WTC11 (cell line): Measurements from ENCODE around the gene TMEM62. TPM values are rescaled to one million over a fixed set of nuclear protein-coding genes. Genes with fewer than 3 reads are reported as not detected.

Experiments used
- ATAC-seq: fragments of 200-7000 bp; cut with Tn5 transposase; 2 replicates; pipeline ENCODE4 v1.10.0; 2021; ENCODE audit warnings: mild to moderate bottlenecking, moderate library complexity
- CTCF ChIA-PET: fragments of 300-600 bp; sonication (Branson Sonifier 250); formaldehyde crosslinking; loops from one replicate; lab custom pipeline; 2021; ENCODE audit warnings: antibody characterized with exemption; lab: Charles Lee
- POLR2A ChIA-PET: fragments of 350-600 bp; sonication (Branson Sonifier 250); formaldehyde crosslinking; loops from one replicate; lab custom pipeline; 2021; ENCODE audit warnings: antibody characterized with exemption; lab: Charles Lee
- DNase-seq: peaks from one replicate; pipeline ENCODE4 v3.0.0; 2021; ENCODE audit warnings: low spot score
- H3K27ac Mint-ChIP-seq: 2 replicates; pipeline ENCODE4 v1.8.0; 2021; ENCODE audit warnings: mixed read lengths
- H3K27me3 Mint-ChIP-seq: 2 replicates; pipeline ENCODE4 v1.8.0; 2021; ENCODE audit warnings: low read depth, mild to moderate bottlenecking, moderate library complexity, mixed read lengths
- H3K36me3 Mint-ChIP-seq: 2 replicates; pipeline ENCODE4 v1.8.0; 2021; ENCODE audit warnings: mixed read lengths
- H3K4me1 Mint-ChIP-seq: 2 replicates; pipeline ENCODE4 v1.8.0; 2022; ENCODE audit warnings: mixed read lengths
- H3K4me3 Mint-ChIP-seq: 2 replicates; pipeline ENCODE4 v1.8.0; 2021; ENCODE audit warnings: mild to moderate bottlenecking, moderate library complexity, mixed read lengths
- H3K9me3 Mint-ChIP-seq: 2 replicates; pipeline ENCODE4 v1.8.0; 2021; ENCODE audit warnings: mixed read lengths
- CBFB ChIP-seq: sonication (generic); formaldehyde crosslinking; IDR thresholded peaks from 2 replicates; pipeline ENCODE4 v1.8.1; 2022; ENCODE audit warnings: mild to moderate bottlenecking, low read depth, missing genetic modification reagents
- CDX4 ChIP-seq: fragments of 250-450 bp; sonication (Bioruptor Pico); IDR thresholded peaks from 2 replicates; pipeline ENCODE4 v1.9.0; 2021; ENCODE audit warnings: moderate library complexity, mild to moderate bottlenecking, inconsistent platforms, borderline replicate concordance
- CREB1 ChIP-seq: sonication (generic); formaldehyde crosslinking; IDR thresholded peaks from 2 replicates; pipeline ENCODE4 v1.8.0; 2023; ENCODE audit warnings: mild to moderate bottlenecking, missing genetic modification reagents
- CREM ChIP-seq: sonication (generic); formaldehyde crosslinking; IDR thresholded peaks from 2 replicates; pipeline ENCODE4 v1.8.1; 2022; ENCODE audit warnings: mild to moderate bottlenecking, missing genetic modification reagents, moderate library complexity
- E2F1 ChIP-seq: sonication (generic); formaldehyde crosslinking; IDR thresholded peaks from 2 replicates; pipeline ENCODE4 v1.8.0; 2022; ENCODE audit warnings: mild to moderate bottlenecking, missing genetic modification reagents
- E2F4 ChIP-seq: sonication (generic); formaldehyde crosslinking; IDR thresholded peaks from 2 replicates; pipeline ENCODE4 v1.8.1; 2022; ENCODE audit warnings: low read depth, mild to moderate bottlenecking, moderate library complexity, missing genetic modification reagents, borderline replicate concordance
- EMX1 ChIP-seq: fragments of 250-450 bp; sonication (Bioruptor Pico); IDR thresholded peaks from 2 replicates; pipeline ENCODE4 v1.8.0; 2021; ENCODE audit warnings: mild to moderate bottlenecking
- FOXP1 ChIP-seq: sonication (generic); formaldehyde crosslinking; IDR thresholded peaks from 2 replicates; pipeline ENCODE4 v1.8.0; 2022; ENCODE audit warnings: missing genetic modification reagents, mild to moderate bottlenecking, moderate library complexity, borderline replicate concordance
- HMGXB4 ChIP-seq: sonication (generic); formaldehyde crosslinking; IDR thresholded peaks from 2 replicates; pipeline ENCODE4 v1.8.1; 2023; ENCODE audit warnings: mild to moderate bottlenecking, moderate library complexity, missing genetic modification reagents
- JUN ChIP-seq: sonication (generic); formaldehyde crosslinking; IDR thresholded peaks from 2 replicates; pipeline ENCODE4 v1.8.0; 2023; ENCODE audit warnings: mild to moderate bottlenecking, missing genetic modification reagents
- KAT7 ChIP-seq: sonication (generic); formaldehyde crosslinking; IDR thresholded peaks from 2 replicates; pipeline ENCODE4 v1.8.1; 2023; ENCODE audit warnings: missing genetic modification reagents, mild to moderate bottlenecking, borderline replicate concordance
- NFYB ChIP-seq: sonication (generic); formaldehyde crosslinking; conservative IDR thresholded peaks from 2 replicates; pipeline ENCODE4 v1.8.0; 2022; ENCODE audit warnings: low read depth, missing genetic modification reagents
- NR1H2 ChIP-seq: sonication (generic); formaldehyde crosslinking; IDR thresholded peaks from 2 replicates; pipeline ENCODE4 v1.9.0; 2021; ENCODE audit warnings: mild to moderate bottlenecking, moderate library complexity, missing genetic modification reagents
- SMAD3 ChIP-seq: sonication (generic); formaldehyde crosslinking; IDR thresholded peaks from 2 replicates; pipeline ENCODE4 v1.8.0; 2022; ENCODE audit warnings: missing genetic modification reagents, mild to moderate bottlenecking, borderline replicate concordance
- USF2 ChIP-seq: sonication (generic); formaldehyde crosslinking; IDR thresholded peaks from 2 replicates; pipeline ENCODE4 v1.8.1; 2023; ENCODE audit warnings: mild to moderate bottlenecking, missing genetic modification reagents, moderate library complexity
- ZNF219 ChIP-seq: sonication (generic); formaldehyde crosslinking; IDR thresholded peaks from 2 replicates; pipeline ENCODE4 v1.8.0; 2023; ENCODE audit warnings: missing genetic modification reagents, mild to moderate bottlenecking, borderline replicate concordance
- ZNF232 ChIP-seq: sonication (generic); formaldehyde crosslinking; IDR thresholded peaks from 2 replicates; pipeline ENCODE4 v1.8.0; 2022; ENCODE audit warnings: mild to moderate bottlenecking, missing genetic modification reagents
- ZNF263 ChIP-seq: sonication (generic); formaldehyde crosslinking; IDR thresholded peaks from 2 replicates; pipeline ENCODE4 v1.8.1; 2022; ENCODE audit warnings: low read depth, mild to moderate bottlenecking, moderate library complexity, missing genetic modification reagents
- ZNF396 ChIP-seq: fragments of 250-450 bp; sonication (Bioruptor Pico); IDR thresholded peaks from 2 replicates; pipeline ENCODE4 v1.8.0; 2021; ENCODE audit warnings: mild to moderate bottlenecking, moderate library complexity, borderline replicate concordance
- ZNF416 ChIP-seq: fragments of 250-450 bp; sonication (Bioruptor Pico); IDR thresholded peaks from 2 replicates; pipeline ENCODE4 v1.9.0; 2021; ENCODE audit warnings: mild to moderate bottlenecking, inconsistent platforms
- total RNA-seq: library from RNA; stranded (reverse); gene quantifications from 3 replicates; pipeline ENCODE4 v1.2.3, GENCODE V29; 2021
- TF ChIP-seq, protein P1 (sequence below): sonication (generic); formaldehyde crosslinking; IDR thresholded peaks from 2 replicates; pipeline ENCODE4 v1.8.1; 2023; ENCODE audit warnings: mild to moderate bottlenecking, missing genetic modification reagents
- TF ChIP-seq, protein P2 (sequence below): fragments of 250-450 bp; sonication (Bioruptor Pico); IDR thresholded peaks from 2 replicates; pipeline ENCODE4 v1.8.0; 2021; ENCODE audit warnings: mild to moderate bottlenecking

TMEM62 gene
- total RNA-seq, 1 experiment from 2014 or later: 5.6 TPM

DNA sequence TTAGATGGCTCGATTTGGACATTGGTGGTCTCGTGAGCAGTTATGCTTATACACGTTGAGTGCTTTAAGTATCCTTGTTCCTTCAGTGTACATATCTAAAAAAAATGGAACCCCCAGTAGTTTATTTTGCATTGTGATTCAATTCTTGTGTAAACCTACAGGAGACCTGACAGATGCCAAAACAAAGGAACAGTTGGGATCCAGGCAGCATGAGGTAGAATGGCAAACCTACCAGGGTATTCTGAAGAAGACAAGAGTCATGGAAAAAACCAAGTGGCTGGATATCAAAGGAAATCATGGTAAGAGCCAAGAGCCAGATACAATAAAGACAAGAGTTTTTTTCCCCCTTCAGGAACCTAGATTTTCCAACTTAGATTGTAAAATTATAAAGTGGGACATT, 2.0 kb downstream of the TMEM62 start:
- TF ChIP-seq USF2 (CRISPR knock-in tag) (no peak), EMX1 (CRISPR knock-in tag) (no peak), ZNF416 (no peak), CBFB (no peak), E2F1 (CRISPR knock-in tag) (no peak), CDX4 (CRISPR knock-in tag) (no peak), CREB1 (CRISPR knock-in tag) (no peak), ZNF263 (CRISPR knock-in tag) (no peak), HMGXB4 (CRISPR knock-in tag) (no peak), KAT7 (CRISPR knock-in tag) (no peak), ZNF396 (CRISPR knock-in tag) (no peak), NR1H2 (CRISPR knock-in tag) (no peak), FOXP1 (no peak)
- TF ChIP-seq, protein P1, sequence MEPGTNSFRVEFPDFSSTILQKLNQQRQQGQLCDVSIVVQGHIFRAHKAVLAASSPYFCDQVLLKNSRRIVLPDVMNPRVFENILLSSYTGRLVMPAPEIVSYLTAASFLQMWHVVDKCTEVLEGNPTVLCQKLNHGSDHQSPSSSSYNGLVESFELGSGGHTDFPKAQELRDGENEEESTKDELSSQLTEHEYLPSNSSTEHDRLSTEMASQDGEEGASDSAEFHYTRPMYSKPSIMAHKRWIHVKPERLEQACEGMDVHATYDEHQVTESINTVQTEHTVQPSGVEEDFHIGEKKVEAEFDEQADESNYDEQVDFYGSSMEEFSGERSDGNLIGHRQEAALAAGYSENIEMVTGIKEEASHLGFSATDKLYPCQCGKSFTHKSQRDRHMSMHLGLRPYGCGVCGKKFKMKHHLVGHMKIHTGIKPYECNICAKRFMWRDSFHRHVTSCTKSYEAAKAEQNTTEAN (CRISPR knock-in tag): no peak
- TF ChIP-seq, protein P2, sequence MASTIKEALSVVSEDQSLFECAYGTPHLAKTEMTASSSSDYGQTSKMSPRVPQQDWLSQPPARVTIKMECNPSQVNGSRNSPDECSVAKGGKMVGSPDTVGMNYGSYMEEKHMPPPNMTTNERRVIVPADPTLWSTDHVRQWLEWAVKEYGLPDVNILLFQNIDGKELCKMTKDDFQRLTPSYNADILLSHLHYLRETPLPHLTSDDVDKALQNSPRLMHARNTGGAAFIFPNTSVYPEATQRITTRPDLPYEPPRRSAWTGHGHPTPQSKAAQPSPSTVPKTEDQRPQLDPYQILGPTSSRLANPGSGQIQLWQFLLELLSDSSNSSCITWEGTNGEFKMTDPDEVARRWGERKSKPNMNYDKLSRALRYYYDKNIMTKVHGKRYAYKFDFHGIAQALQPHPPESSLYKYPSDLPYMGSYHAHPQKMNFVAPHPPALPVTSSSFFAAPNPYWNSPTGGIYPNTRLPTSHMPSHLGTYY: no peak
- Mint-ChIP-seq H3K27me3 (peaks cover 50% of the 10 kb centered on the region), H3K4me3 (peak overlapping the region; percentile 87; the same call in 1 of the 2 replicates), H3K9me3 (no peaks in the 10 kb centered on the region), H3K27ac (no peak overlapping the region), H3K4me1 (peaks cover 16% of the 10 kb centered on the region), H3K36me3 (peaks cover 9% of the 10 kb centered on the region)
- ATAC-seq (no peak), DNase-seq (no peak)
- CTCF ChIA-PET: no interaction called here
- POLR2A ChIA-PET: no interaction called here

DNA sequence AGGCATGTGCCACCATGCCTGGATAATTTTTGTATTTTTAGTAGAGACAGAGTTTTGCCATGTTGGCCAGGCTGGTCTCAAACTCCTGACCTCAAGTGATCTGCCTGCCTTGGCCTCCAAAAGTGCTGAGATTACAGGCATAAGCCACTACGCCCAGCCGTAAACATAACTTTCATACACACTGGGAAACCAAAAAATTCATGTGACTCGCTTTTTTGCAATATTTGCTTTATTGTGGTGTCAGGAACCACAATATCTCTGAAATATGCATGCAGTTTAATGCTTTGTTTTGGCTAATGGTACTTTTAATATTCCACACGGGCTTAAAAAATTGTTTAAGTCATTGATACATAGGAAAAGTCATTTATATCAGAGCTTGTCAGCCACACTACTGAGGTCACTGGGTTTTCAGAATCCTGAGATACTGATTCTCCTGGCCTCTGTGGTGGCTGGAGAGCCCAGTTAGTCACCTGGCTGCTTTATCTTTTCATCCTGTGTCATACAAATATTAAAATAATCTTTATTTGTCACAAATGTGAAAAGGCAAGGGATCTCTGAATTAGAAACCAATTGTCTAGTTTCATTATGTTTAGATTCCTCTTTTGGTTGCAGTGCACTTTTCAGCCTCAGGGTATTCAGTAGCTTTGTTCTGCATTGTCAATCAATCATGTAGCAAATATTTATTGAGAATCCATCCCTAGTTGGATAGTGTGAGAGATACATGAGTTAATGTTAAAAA, 10.0 kb downstream of the TMEM62 start:
- ATAC-seq: no peak
- H3K4me3 Mint-ChIP-seq: no peak overlapping the region
- peaks cover 9% of the 10 kb centered on the region for H3K9me3 Mint-ChIP-seq
- peaks cover 17% of the 10 kb centered on the region for H3K36me3 Mint-ChIP-seq
- H3K27me3 Mint-ChIP-seq: no peaks in the 10 kb centered on the region
- H3K27ac Mint-ChIP-seq: no peak overlapping the region
- peaks cover 4% of the 10 kb centered on the region for H3K4me1 Mint-ChIP-seq
- POLR2A ChIA-PET: no interaction called here
- CTCF ChIA-PET: no interaction called here
- no peak for TF ChIP-seq NFYB (CRISPR knock-in tag)
- TF ChIP-seq E2F4 (CRISPR knock-in tag): no peak
- no peak for TF ChIP-seq SMAD3 (CRISPR knock-in tag)
- no peak for TF ChIP-seq CREM (CRISPR knock-in tag)
- no peak for TF ChIP-seq ZNF232 (CRISPR knock-in tag)
- no peak for TF ChIP-seq JUN (CRISPR knock-in tag)
- no peak for TF ChIP-seq ZNF219
- no peak for DNase-seq
